T-cell (primary cell): Measurements from ENCODE around the gene SMYD4. TPM values are rescaled to one million over a fixed set of nuclear protein-coding genes. Genes with fewer than 3 reads are reported as not detected.

Experiments used
- ATAC-seq, 4 experiments: fragments of 200-7000 bp in 3 of 4; fragments of 150-1000 bp in 1 of 4; cut with Tn5 transposase; replicated peaks in 1 of 4; 1 replicate in 3 of 4; 2 replicates in 1 of 4; pipeline ENCODE4 v1.10.0; 2021; ENCODE audit warnings: moderate library complexity in 3 of 4, mild to moderate bottlenecking in 2 of 4, moderate number of reproducible peaks in 1 of 4
- CTCF ChIA-PET, 2 donors: fragments of 300-600 bp; sonication (Branson Sonifier 250); formaldehyde crosslinking; loops; one replicate each; lab custom pipeline; 2022; ENCODE audit warnings: antibody characterized with exemption in 2 of 2; lab: Charles Lee
- POLR2A ChIA-PET, 2 donors: fragments of 300-600 bp; sonication (Branson Sonifier 250); formaldehyde crosslinking; loops; one replicate each; lab custom pipeline; 2022; ENCODE audit warnings: antibody characterized with exemption in 2 of 2; lab: Charles Lee
- DNase-seq, 35 experiments: peaks; one replicate each; pipeline versions ENCODE4 v3.0.0 to v3.0.0-alpha.2; 2013 to 2023
- H3K27ac ChIP-seq: one replicate; pipeline ENCODE4 v1.5.1; 2013; ENCODE audit warnings: low read length
- H3K27me3 ChIP-seq, 2 experiments: replicated peaks in 1 of 2; 1 replicate in 1 of 2; 2 replicates in 1 of 2; pipeline versions ENCODE4 v1.6.1 to v1.7.0; 2013; ENCODE audit warnings: low read length in 1 of 2, mixed read lengths in 1 of 2; ENCODE audit not compliant: control insufficient read depth in 2 of 2, insufficient read depth in 2 of 2; ENCODE audit errors: extremely low read depth in 1 of 2
- H3K36me3 ChIP-seq, 2 donors: 1 replicate in 1 of 2; 2 replicates in 1 of 2; pipeline versions ENCODE4 v1.6.1 to v1.7.0; 2013; ENCODE audit warnings: low read length in 1 of 2; ENCODE audit not compliant: control insufficient read depth in 2 of 2, insufficient read depth in 1 of 2; ENCODE audit errors: extremely low read depth in 1 of 2
- H3K4me1 ChIP-seq, 2 experiments: 1 replicate in 1 of 2; 2 replicates in 1 of 2; pipeline versions ENCODE4 v1.6.1 to v1.7.0; 2013; ENCODE audit warnings: low read length in 2 of 2, mixed read lengths in 1 of 2; ENCODE audit not compliant: insufficient read depth in 2 of 2, control insufficient read depth in 1 of 2; ENCODE audit errors: extremely low read depth in 1 of 2
- H3K4me3 ChIP-seq, 2 donors: 1 replicate in 1 of 2; 2 replicates in 1 of 2; pipeline versions ENCODE4 v1.5.1 to v1.7.0; 2013; ENCODE audit warnings: mild to moderate bottlenecking in 2 of 2, low read length in 1 of 2, moderate library complexity in 1 of 2; ENCODE audit not compliant: control insufficient read depth in 1 of 2; ENCODE audit errors: extremely low read depth in 1 of 2
- H3K9me3 ChIP-seq: 2 replicates; pipeline ENCODE4 v1.7.0; 2013
- H3K27ac Mint-ChIP-seq, 2 donors: one replicate each; pipeline ENCODE4 v1.8.0; 2020 to 2021; ENCODE audit warnings: mild to moderate bottlenecking in 2 of 2, mixed read lengths in 2 of 2
- H3K27me3 Mint-ChIP-seq, 2 donors: one replicate each; pipeline ENCODE4 v1.8.0; 2021 to 2022; ENCODE audit warnings: mixed read lengths in 2 of 2
- H3K36me3 Mint-ChIP-seq: one replicate; pipeline ENCODE4 v1.8.0; 2021; ENCODE audit warnings: mixed read lengths
- H3K4me1 Mint-ChIP-seq, 3 donors: one replicate each; pipeline ENCODE4 v1.8.0; 2020 to 2022; ENCODE audit warnings: mixed read lengths in 3 of 3, mild to moderate bottlenecking in 1 of 3
- H3K4me3 Mint-ChIP-seq, 3 donors: one replicate each; pipeline ENCODE4 v1.8.0; 2020 to 2022; ENCODE audit warnings: mild to moderate bottlenecking in 3 of 3, mixed read lengths in 3 of 3, moderate library complexity in 3 of 3
- H3K9me3 Mint-ChIP-seq, 3 donors: one replicate each; pipeline ENCODE4 v1.8.0; 2020 to 2022; ENCODE audit warnings: mixed read lengths in 3 of 3
- WGBS: methylation state at CpG from one replicate; pipeline ENCODE4 v1.1.5; 2013; ENCODE audit warnings: missing lambda C conversion rate; ENCODE audit not compliant: insufficient coverage; 5-methylcytosine and 5-hydroxymethylcytosine counted together
- total RNA-seq, 35 experiments: library from RNA in 6 of 35; stranded (reverse) in 6 of 35; fragments of 120-200 nt in 1 of 35; gene quantifications; one replicate each; pipeline versions ENCODE4 v1.2.1 to v1.2.4 and lab custom pipeline; 2013 to 2026

Gene SMYD4
- total RNA-seq, 5 donors from 2014 or later (not counting 1 experiment from before 2014, with no cell fraction given) = 24.4 to 42.7 (median 38.5) TPM

GRCh38 chr17:1872254-1872653 lies 42.6 kb upstream of the SMYD4 start:
- H3K27ac ChIP-seq = peak overlapping the region; percentile 77

GRCh38 chr17:1871756-1872155 lies 42.1 kb upstream of the SMYD4 start:
- peaks cover 0 to 23% of the 10 kb centered on the region in 2 donors for H3K36me3 ChIP-seq
- Mint-ChIP-seq H3K27me3 (no peaks in the 10 kb centered on the region), H3K4me3 (peak overlapping the region; percentile 54 to 70 (median 70)), H3K27ac (peak overlapping the region; percentile 91 to 92), H3K36me3 (peaks cover 30% of the 10 kb centered on the region), H3K9me3 (no peaks in the 10 kb centered on the region), H3K4me1 (peaks cover 57 to 71% (median 68%) of the 10 kb centered on the region in 3 donors)
- no CpG with 5 or more reads among the region's 5 CpGs for WGBS
- ChIA-PET POLR2A (interaction anchor here in 1 of 2 donors (0.6 to 1.0 kb wide), 2 partner anchors 10 to 734 kb away, joined by 3 read pairs; no protein-coding TSS in a partner anchor), CTCF (interaction anchor here in 1 of 2 donors (0.6 kb wide), 1 partner anchor 336 kb away, joined by 3 read pairs; no protein-coding TSS in a partner anchor)
- no peaks in the 10 kb centered on the region for H3K27me3 ChIP-seq
- peak overlapping the region; percentile 77 for H3K27ac ChIP-seq
- peak overlapping the region in 1 of 2 donors; percentile 12 for H3K4me3 ChIP-seq
- ATAC-seq = peak; percentile 50 to 82 (median 52)
- DNase-seq = peak in 29 of 35 experiments; percentile 14 to 85 (median 42)
- no peaks in the 10 kb centered on the region for H3K9me3 ChIP-seq
- H3K4me1 ChIP-seq = peaks cover 37 to 40% of the 10 kb centered on the region in 2 experiments

More at GRCh38 chr17:1872254-1872653, 42.6 kb upstream of the SMYD4 start:
- 76% methylated on average over 10 of the region's 12 CpGs for WGBS
- ATAC-seq = no peak
- Histone ChIP-seq H3K27me3 (no peaks in the 10 kb centered on the region), H3K4me1 (peaks cover 37 to 40% of the 10 kb centered on the region in 2 experiments), H3K36me3 (peaks cover 0 to 25% of the 10 kb centered on the region in 2 donors), H3K9me3 (no peaks in the 10 kb centered on the region), H3K4me3 (no peak overlapping the region)
- peak overlapping the region; percentile 91 to 92 for H3K27ac Mint-ChIP-seq
- H3K9me3 Mint-ChIP-seq = no peaks in the 10 kb centered on the region
- H3K36me3 Mint-ChIP-seq = peaks cover 33% of the 10 kb centered on the region
- POLR2A ChIA-PET = interaction anchor here in 1 of 2 donors (0.6 to 1.0 kb wide), 2 partner anchors 9 to 734 kb away, joined by 3 read pairs; no protein-coding TSS in a partner anchor
- DNase-seq = peak in 1 of 35 experiments; percentile 34
- peaks cover 58 to 71% (median 67%) of the 10 kb centered on the region in 3 donors for H3K4me1 Mint-ChIP-seq
- CTCF ChIA-PET = interaction anchor here in 1 of 2 donors (0.7 kb wide), 1 partner anchor 33 kb away, joined by 4 read pairs; no protein-coding TSS in a partner anchor
- peak overlapping the region; percentile 54 to 70 (median 70) for H3K4me3 Mint-ChIP-seq
- H3K27me3 Mint-ChIP-seq = no peaks in the 10 kb centered on the region

- Mint-ChIP-seq H3K36me3 (peaks cover 22% of the 10 kb centered on the region), H3K4me1 (peaks cover 59 to 74% (median 67%) of the 10 kb centered on the region in 3 donors), H3K9me3 (no peaks in the 10 kb centered on the region), H3K27ac (peak overlapping the region; percentile 91 to 92), H3K27me3 (no peaks in the 10 kb centered on the region), H3K4me3 (peak overlapping the region; percentile 28 to 70 (median 54))
- CTCF ChIA-PET = interaction anchor here in 1 of 2 donors (0.6 to 1.5 kb wide), 4 partner anchors 41 to 245 kb away, joined by 3 to 5 read pairs (median 4); partner anchors contain the start of genes RPA1 and SMYD4
- peak overlapping the region; percentile 77 for H3K27ac ChIP-seq
- peaks cover 37 to 40% of the 10 kb centered on the region in 2 experiments for H3K4me1 ChIP-seq
- ATAC-seq (peak; percentile 75 to 88 (median 82)), DNase-seq (peak in 14 of 35 experiments; percentile 7 to 80 (median 24))
- no peaks in the 10 kb centered on the region for H3K27me3 ChIP-seq
- POLR2A ChIA-PET = interaction anchor here (0.5 to 0.7 kb wide), 3 partner anchors 151 to 163 kb away, joined by 3 to 8 read pairs (median 3); no protein-coding TSS in a partner anchor
- 0% methylated on average over 1 of the region's 3 CpGs for WGBS
- H3K36me3 ChIP-seq = peaks cover 0 to 15% of the 10 kb centered on the region in 2 donors
- no peaks in the 10 kb centered on the region for H3K9me3 ChIP-seq
- H3K4me3 ChIP-seq = no peak overlapping the region
These were observed 40.9 kb upstream of the SMYD4 start for GRCh38 chr17:1870592-1870991.

- H3K36me3 Mint-ChIP-seq = peaks cover 6% of the 10 kb centered on the region
- DNase-seq = no peak
- Histone ChIP-seq H3K27me3 (no peaks in the 10 kb centered on the region), H3K9me3 (no peaks in the 10 kb centered on the region), H3K27ac (no peak overlapping the region), H3K4me1 (peaks cover 28 to 29% of the 10 kb centered on the region in 2 experiments), H3K4me3 (no peak overlapping the region), H3K36me3 (peaks cover 0 to 6% of the 10 kb centered on the region in 2 donors)
- no peak for ATAC-seq
- ChIA-PET POLR2A (no interaction called here), CTCF (no interaction called here)
- no peak overlapping the region for H3K4me3 Mint-ChIP-seq
- H3K4me1 Mint-ChIP-seq = peaks cover 39 to 53% (median 47%) of the 10 kb centered on the region in 3 donors
- H3K9me3 Mint-ChIP-seq = no peaks in the 10 kb centered on the region
- WGBS = 85% methylated on average over 4 of the region's 8 CpGs
- H3K27ac Mint-ChIP-seq = peak overlapping the region in 1 of 2 donors; percentile 22
- no peaks in the 10 kb centered on the region for H3K27me3 Mint-ChIP-seq
These were observed 38.4 kb upstream of the SMYD4 start for GRCh38 chr17:1868090-1868489.

GRCh38 chr17:1867307-1867706 lies 37.6 kb upstream of the SMYD4 start:
- Histone ChIP-seq H3K9me3 (no peaks in the 10 kb centered on the region), H3K27me3 (no peaks in the 10 kb centered on the region), H3K27ac (no peak overlapping the region), H3K4me3 (no peak overlapping the region), H3K36me3 (peaks cover 0 to 8% of the 10 kb centered on the region in 2 donors), H3K4me1 (peaks cover 20 to 21% of the 10 kb centered on the region in 2 experiments)
- CTCF ChIA-PET = no interaction called here
- 100% methylated on average over 3 of the region's 3 CpGs for WGBS
- POLR2A ChIA-PET = no interaction called here
- Mint-ChIP-seq H3K27ac (no peak overlapping the region), H3K4me1 (peaks cover 32 to 45% (median 40%) of the 10 kb centered on the region in 3 donors), H3K9me3 (no peaks in the 10 kb centered on the region), H3K4me3 (no peak overlapping the region), H3K27me3 (no peaks in the 10 kb centered on the region), H3K36me3 (peaks cover 4% of the 10 kb centered on the region)
- ATAC-seq (no peak), DNase-seq (no peak)

- Histone ChIP-seq H3K27ac (no peak overlapping the region), H3K27me3 (no peaks in the 10 kb centered on the region), H3K36me3 (peaks cover 0 to 17% of the 10 kb centered on the region in 2 donors), H3K4me3 (no peak overlapping the region), H3K9me3 (no peaks in the 10 kb centered on the region), H3K4me1 (peaks cover 7 to 9% of the 10 kb centered on the region in 2 experiments)
- peaks cover 13 to 26% (median 22%) of the 10 kb centered on the region in 3 donors for H3K4me1 Mint-ChIP-seq
- no peaks in the 10 kb centered on the region for H3K9me3 Mint-ChIP-seq
- ATAC-seq = peak; percentile 43 to 65 (median 52)
- H3K27me3 Mint-ChIP-seq = no peaks in the 10 kb centered on the region
- CTCF ChIA-PET = interaction anchor here in 1 of 2 donors (0.5 to 1.1 kb wide), 3 partner anchors 149 to 949 kb away, joined by 3 to 4 read pairs (median 3); no protein-coding TSS in a partner anchor
- 92% methylated on average over 7 of the region's 17 CpGs for WGBS
- peak in 33 of 35 experiments; percentile 12 to 80 (median 43) for DNase-seq
- H3K27ac Mint-ChIP-seq = no peak overlapping the region
- H3K4me3 Mint-ChIP-seq = no peak overlapping the region
- peaks cover 14% of the 10 kb centered on the region for H3K36me3 Mint-ChIP-seq
- POLR2A ChIA-PET = no interaction called here
These were observed 35.7 kb upstream of the SMYD4 start for GRCh38 chr17:1865252-1866037.
